Measurements from ENCODE around the gene NXPE3. TPM values are rescaled to one million over a fixed set of nuclear protein-coding genes. Genes with fewer than 3 reads are reported as not detected.

The NXPE3 gene
- total and polyA plus RNA-seq, 12 donors = 7.6 to 50.3 (median 33.8) TPM

GRCh38 chr3:101809178-101810021 lies 30.4 kb downstream of the NXPE3 start:
- intact Hi-C loops (cut with DNase I) = loop anchor here (1.0 to 10.0 kb wide), 8 partner anchors 38 to 735 kb away; partner anchors contain the start of gene NFKBIZ (in 2 of the 10)
- Histone ChIP-seq H3K9me3 (peaks cover 0 to 4% (median 0%) of the 10 kb centered on the region in 11 donors), H3K4me1 (peaks cover 0 to 28% (median 18%) of the 10 kb centered on the region in 9 donors), H3K36me3 (peaks cover 0 to 50% (median 0%) of the 10 kb centered on the region in 9 donors), H3K27ac (peak overlapping the region in 2 of 10 donors; percentile 18 to 41), H3K4me3 (no peak overlapping the region), H3K27me3 (no peaks in the 10 kb centered on the region)
- TF ChIP-seq, protein P1, sequence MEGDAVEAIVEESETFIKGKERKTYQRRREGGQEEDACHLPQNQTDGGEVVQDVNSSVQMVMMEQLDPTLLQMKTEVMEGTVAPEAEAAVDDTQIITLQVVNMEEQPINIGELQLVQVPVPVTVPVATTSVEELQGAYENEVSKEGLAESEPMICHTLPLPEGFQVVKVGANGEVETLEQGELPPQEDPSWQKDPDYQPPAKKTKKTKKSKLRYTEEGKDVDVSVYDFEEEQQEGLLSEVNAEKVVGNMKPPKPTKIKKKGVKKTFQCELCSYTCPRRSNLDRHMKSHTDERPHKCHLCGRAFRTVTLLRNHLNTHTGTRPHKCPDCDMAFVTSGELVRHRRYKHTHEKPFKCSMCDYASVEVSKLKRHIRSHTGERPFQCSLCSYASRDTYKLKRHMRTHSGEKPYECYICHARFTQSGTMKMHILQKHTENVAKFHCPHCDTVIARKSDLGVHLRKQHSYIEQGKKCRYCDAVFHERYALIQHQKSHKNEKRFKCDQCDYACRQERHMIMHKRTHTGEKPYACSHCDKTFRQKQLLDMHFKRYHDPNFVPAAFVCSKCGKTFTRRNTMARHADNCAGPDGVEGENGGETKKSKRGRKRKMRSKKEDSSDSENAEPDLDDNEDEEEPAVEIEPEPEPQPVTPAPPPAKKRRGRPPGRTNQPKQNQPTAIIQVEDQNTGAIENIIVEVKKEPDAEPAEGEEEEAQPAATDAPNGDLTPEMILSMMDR (IDR thresholded peaks at IDR 0.05) = peak; percentile 32 to 81 (median 70)
- DNase-seq (no peak), ATAC-seq (peak in 4 of 8 donors; percentile 41 to 64 (median 57))

GRCh38 chr3:101810022-101810418 lies 31.0 kb downstream of the NXPE3 start:
- no peak for DNase-seq
- H3K4me1 ChIP-seq = peaks cover 0 to 34% (median 24%) of the 10 kb centered on the region in 9 donors
- H3K27ac ChIP-seq = peak overlapping the region in 2 of 10 donors; percentile 18 to 41
- no peak for ATAC-seq
- peaks cover 0 to 44% (median 0%) of the 10 kb centered on the region in 9 donors for H3K36me3 ChIP-seq
- TF ChIP-seq, protein P1 (IDR thresholded peaks at IDR 0.05) = no peak
- intact Hi-C loops (cut with DNase I) = loop anchor here in 9 of 10 donors (2.0 to 10.0 kb wide), 6 partner anchors 37 to 725 kb away; partner anchors contain the start of gene NFKBIZ (in 2 of the 9)
- no peak overlapping the region for H3K4me3 ChIP-seq
- H3K9me3 ChIP-seq = peaks cover 0 to 4% (median 0%) of the 10 kb centered on the region in 11 donors
- no peaks in the 10 kb centered on the region for H3K27me3 ChIP-seq

GRCh38 chr3:101811875-101812274 lies 32.9 kb downstream of the NXPE3 start:
- peaks cover 0 to 42% (median 30%) of the 10 kb centered on the region in 9 donors for H3K4me1 ChIP-seq
- WGBS, 2 donors = 91 to 95% methylated on average over 2 of the region's 2 CpGs
- ATAC-seq = no peak
- H3K27ac ChIP-seq = no peak overlapping the region
- H3K4me3 ChIP-seq = no peak overlapping the region
- peaks cover 0 to 29% (median 4%) of the 10 kb centered on the region in 9 donors for H3K36me3 ChIP-seq
- intact Hi-C loops (cut with DNase I) = loop anchor here in 9 of 10 donors (2.0 to 10.0 kb wide), 6 partner anchors 35 to 723 kb away; partner anchors contain the start of gene NFKBIZ (in 2 of the 9)
- DNase-seq = no peak
- TF ChIP-seq, protein P1 (IDR thresholded peaks at IDR 0.05) = no peak
- H3K9me3 ChIP-seq = peaks cover 0 to 4% (median 0%) of the 10 kb centered on the region in 11 donors
- no peaks in the 10 kb centered on the region for H3K27me3 ChIP-seq

DNA sequence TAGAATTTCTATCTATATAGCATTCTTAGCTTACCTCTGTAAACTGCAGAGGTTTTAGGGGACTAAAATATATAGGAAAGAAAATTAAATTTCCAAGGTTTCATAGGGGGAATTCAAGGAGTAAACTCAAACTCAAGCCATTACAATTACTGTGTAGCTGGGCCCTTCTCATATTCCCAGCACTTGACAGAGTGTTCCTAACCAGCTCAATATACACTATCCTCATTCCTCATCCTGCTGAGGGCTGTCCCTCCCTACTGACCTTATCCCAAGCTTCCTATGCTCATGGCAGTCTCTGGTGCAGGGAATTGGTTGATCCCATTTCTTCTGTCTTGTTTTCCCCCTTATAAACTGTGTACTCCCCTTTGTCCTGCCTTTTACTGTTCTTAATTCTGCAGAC lies 33.9 kb downstream of the NXPE3 start:
- Histone ChIP-seq H3K4me1 (peaks cover 0 to 42% (median 30%) of the 10 kb centered on the region in 9 donors), H3K4me3 (no peak overlapping the region), H3K27ac (no peak overlapping the region), H3K27me3 (no peaks in the 10 kb centered on the region), H3K36me3 (peaks cover 0 to 29% (median 5%) of the 10 kb centered on the region in 9 donors), H3K9me3 (peaks cover 0 to 4% (median 0%) of the 10 kb centered on the region in 11 donors)
- ATAC-seq (no peak), DNase-seq (no peak)
- intact Hi-C loops (cut with DNase I) = loop anchor here in 8 of 10 donors (1.0 to 10.0 kb wide), 6 partner anchors 34 to 722 kb away; partner anchors contain the start of gene NFKBIZ (in 2 of the 8)
- TF ChIP-seq, protein P1 (IDR thresholded peaks at IDR 0.05) = no peak

Measured in heart right ventricle (tissue), 16 donors.